ENCODE measurements around the gene TREX2.

DNA sequence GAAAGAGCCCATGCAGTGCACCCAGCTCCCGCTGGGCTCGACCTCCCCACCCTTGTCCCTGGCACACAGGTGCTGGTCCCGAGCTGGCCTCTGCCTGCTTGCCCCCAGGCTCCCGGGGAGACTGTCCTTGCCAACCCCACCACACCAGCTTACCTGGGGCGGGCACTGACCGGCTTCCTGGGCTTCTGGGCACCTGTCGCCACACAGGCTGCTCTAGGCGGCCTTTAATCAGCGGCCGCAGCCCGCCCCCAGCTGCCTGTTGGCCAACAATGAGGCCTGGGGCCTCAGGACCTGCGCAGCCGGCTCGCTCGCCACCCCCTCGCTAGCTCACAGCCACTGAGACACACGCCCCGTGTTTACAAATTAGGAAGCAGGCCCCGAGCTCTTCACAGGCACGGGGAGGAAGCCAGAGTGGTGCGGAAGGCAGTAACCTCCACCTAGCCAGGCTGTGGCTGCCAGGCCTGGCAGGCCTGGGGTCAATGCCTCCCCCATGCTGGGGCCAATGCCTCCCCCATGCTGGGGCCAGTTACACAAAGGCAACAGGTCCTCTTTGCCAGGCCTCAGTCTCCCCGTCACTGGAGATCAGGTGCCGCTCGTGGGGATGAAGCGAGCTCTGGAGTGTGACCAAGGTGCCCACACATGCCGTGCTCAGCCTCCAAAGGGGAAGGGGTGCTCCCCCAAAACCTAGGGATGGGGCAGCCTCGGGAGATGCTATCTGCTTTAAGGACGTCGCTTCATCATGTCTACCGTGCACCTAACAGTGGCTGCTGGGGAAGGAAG, at the start of gene TREX2:
- TF ChIP-seq, protein P1, sequence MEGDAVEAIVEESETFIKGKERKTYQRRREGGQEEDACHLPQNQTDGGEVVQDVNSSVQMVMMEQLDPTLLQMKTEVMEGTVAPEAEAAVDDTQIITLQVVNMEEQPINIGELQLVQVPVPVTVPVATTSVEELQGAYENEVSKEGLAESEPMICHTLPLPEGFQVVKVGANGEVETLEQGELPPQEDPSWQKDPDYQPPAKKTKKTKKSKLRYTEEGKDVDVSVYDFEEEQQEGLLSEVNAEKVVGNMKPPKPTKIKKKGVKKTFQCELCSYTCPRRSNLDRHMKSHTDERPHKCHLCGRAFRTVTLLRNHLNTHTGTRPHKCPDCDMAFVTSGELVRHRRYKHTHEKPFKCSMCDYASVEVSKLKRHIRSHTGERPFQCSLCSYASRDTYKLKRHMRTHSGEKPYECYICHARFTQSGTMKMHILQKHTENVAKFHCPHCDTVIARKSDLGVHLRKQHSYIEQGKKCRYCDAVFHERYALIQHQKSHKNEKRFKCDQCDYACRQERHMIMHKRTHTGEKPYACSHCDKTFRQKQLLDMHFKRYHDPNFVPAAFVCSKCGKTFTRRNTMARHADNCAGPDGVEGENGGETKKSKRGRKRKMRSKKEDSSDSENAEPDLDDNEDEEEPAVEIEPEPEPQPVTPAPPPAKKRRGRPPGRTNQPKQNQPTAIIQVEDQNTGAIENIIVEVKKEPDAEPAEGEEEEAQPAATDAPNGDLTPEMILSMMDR (IDR thresholded peaks at IDR 0.05) = no peak
- no peak for TF ChIP-seq POLR2A (IDR thresholded peaks at IDR 0.05)
- no peak for TF ChIP-seq POLR2AphosphoS5 (IDR thresholded peaks at IDR 0.05)

Measured in breast epithelium (tissue), 3 donors.